D721Med (cell line): Measurements from ENCODE around the gene YIF1B.
A peak's percentile ranks its signal among the peaks of the same experiment; 100 is the strongest.
"Not testable (repeated sequence)": the region's sequence is repeated elsewhere in the genome, so short reads cannot be mapped to it uniquely, and the experiment has no call there.

ENCODE experiments used
- DNase-seq: peaks from one replicate; pipeline ENCODE4 v3.0.0; 2011; ENCODE audit warnings: low spot score; ENCODE audit not compliant: insufficient read length
- FAIRE-seq: peaks from 2 replicates; lab custom pipeline; 2011; peaks lifted over from hg19 to GRCh38; lab: Jason Lieb, UNC
- CTCF ChIP-seq: IDR thresholded peaks from 2 replicates; pipeline ENCODE4 v1.5.1; 2012; ENCODE audit warnings: mild to moderate bottlenecking, control low read depth; ENCODE audit not compliant: insufficient read depth; ENCODE audit errors: missing control alignments

The YIF1B gene

GRCh38 chr19:38315657-38316476 is at the start of gene YIF1B:
Gene YIF1B, minus strand, starts transcription at chr19:38315947. Its CDS starts 30 bp downstream, at chr19:38315917.
- FAIRE-seq (no peak), DNase-seq (peak; percentile 95)
- TF ChIP-seq CTCF = no peak

GRCh38 chr19:38362946-38363688 is 47.4 kb upstream of the YIF1B start:
- not testable (repeated sequence) for DNase-seq, FAIRE-seq

- DNase-seq (peak; percentile 60), FAIRE-seq (no peak)
- no peak for TF ChIP-seq CTCF
Observed at GRCh38 chr19:38362076-38362945, 46.6 kb upstream of the YIF1B start.

- DNase-seq (peak; percentile 81), FAIRE-seq (no peak)
- no peak for TF ChIP-seq CTCF
Observed at GRCh38 chr19:38361633-38362075, 45.9 kb upstream of the YIF1B start.

GRCh38 chr19:38360839-38361631 is 45.3 kb upstream of the YIF1B start:
- FAIRE-seq (no peak), DNase-seq (no peak)
- no peak for TF ChIP-seq CTCF

GRCh38 chr19:38360351-38360750 is 44.6 kb upstream of the YIF1B start:
- no peak for TF ChIP-seq CTCF
- DNase-seq (no peak), FAIRE-seq (no peak)
